Fibroblast of upper back skin (primary cell): ENCODE results near the gene STAT6.

Source experiments
- DNase-seq: peaks from one replicate; pipeline ENCODE4 v3.0.0-alpha.2; 2013

STAT6 gene

DNA sequence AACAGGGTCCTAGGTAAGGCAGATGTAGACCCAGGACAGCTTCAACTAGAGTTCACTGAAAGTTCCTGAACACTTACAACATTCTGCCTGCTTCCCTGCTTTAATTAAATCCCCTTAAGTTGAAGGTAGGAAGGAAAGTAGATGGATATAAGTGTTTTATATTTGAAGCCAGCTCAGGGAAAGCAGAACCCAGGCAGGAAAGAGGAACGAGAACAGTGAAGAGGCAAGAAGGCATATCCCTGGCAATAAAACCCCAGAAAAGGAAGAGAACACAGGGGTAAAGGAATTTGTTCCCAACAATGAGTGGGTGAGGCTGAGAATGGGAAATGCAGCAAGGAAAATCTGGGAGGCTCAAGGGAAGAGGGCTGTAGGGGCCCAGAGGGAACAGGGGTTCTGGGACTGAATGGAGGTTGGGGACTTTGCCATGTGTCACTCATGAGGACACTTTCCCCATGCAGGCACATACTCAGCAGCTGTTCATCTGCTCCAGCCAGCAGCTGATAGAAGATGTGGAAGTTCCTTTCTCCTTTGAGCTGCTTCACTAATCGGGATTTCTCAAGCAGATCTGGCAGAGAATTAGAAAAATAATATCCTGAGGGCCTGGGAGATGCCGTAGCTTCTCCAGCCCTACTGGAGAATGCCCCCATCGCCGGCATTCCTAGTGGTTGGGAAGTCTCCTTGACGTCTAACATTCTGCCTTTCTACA is 64.9 kb downstream of the STAT6 start:
- no peak for DNase-seq
